Mesenchymal stem cell (in vitro differentiated cells and primary cell): ENCODE measurements around the gene FAM168A.

Source experiments
- DNase-seq: peaks from one replicate; pipeline ENCODE4 v3.0.0-alpha.2; 2013
- H2AFZ ChIP-seq: one replicate; pipeline ENCODE4 v1.6.1; 2013; ENCODE audit warnings: low read depth, mild to moderate bottlenecking, control low read depth, inconsistent platforms, low read length, moderate library complexity
- H2AK5ac ChIP-seq: 2 replicates; pipeline ENCODE4 v1.6.1; 2013; ENCODE audit warnings: low read length, moderate library complexity, mild to moderate bottlenecking, inconsistent platforms; ENCODE audit not compliant: severe bottlenecking
- H2BK120ac ChIP-seq: one replicate; pipeline ENCODE4 v1.6.1; 2013; ENCODE audit warnings: low read depth, mild to moderate bottlenecking, inconsistent platforms, low read length, moderate library complexity
- H2BK12ac ChIP-seq, 2 experiments: one replicate each; pipeline ENCODE4 v1.6.1; 2013; ENCODE audit warnings: inconsistent platforms in 2 of 2, low read length in 2 of 2, mild to moderate bottlenecking in 2 of 2, moderate library complexity in 2 of 2, control low read depth in 1 of 2
- H2BK15ac ChIP-seq: one replicate; pipeline ENCODE4 v1.6.1; 2013; ENCODE audit warnings: mild to moderate bottlenecking, low read depth, inconsistent platforms; ENCODE audit not compliant: poor library complexity, severe bottlenecking
- H2BK5ac ChIP-seq: 2 replicates; pipeline ENCODE4 v1.6.1; 2013; ENCODE audit warnings: low read depth, mild to moderate bottlenecking, low read length, control low read depth, inconsistent platforms; ENCODE audit not compliant: poor library complexity, severe bottlenecking
- H3K14ac ChIP-seq, 2 experiments: one replicate each; pipeline ENCODE4 v1.6.1; 2013; ENCODE audit warnings: inconsistent platforms in 2 of 2, low read length in 2 of 2, control low read depth in 1 of 2, mild to moderate bottlenecking in 1 of 2, moderate library complexity in 1 of 2
- H3K18ac ChIP-seq, 2 experiments: one replicate each; pipeline ENCODE4 v1.6.1; 2013; ENCODE audit warnings: inconsistent platforms in 2 of 2, low read length in 2 of 2, control low read depth in 1 of 2, low read depth in 1 of 2, mild to moderate bottlenecking in 1 of 2
- H3K23ac ChIP-seq, 2 experiments: one replicate each; pipeline ENCODE4 v1.6.1; 2013; ENCODE audit warnings: inconsistent platforms in 2 of 2, low read length in 2 of 2, mild to moderate bottlenecking in 2 of 2, moderate library complexity in 2 of 2, control low read depth in 1 of 2
- H3K27ac ChIP-seq: 2 replicates; pipeline ENCODE4 v1.5.1; 2013; ENCODE audit warnings: mild to moderate bottlenecking, moderate library complexity, low read length, control low read depth, inconsistent platforms; ENCODE audit not compliant: poor library complexity, severe bottlenecking
- H3K27me3 ChIP-seq, 2 experiments: 2 replicates each; pipeline versions ENCODE4 v1.6.1 to v1.7.0; 2013; ENCODE audit warnings: low read length in 2 of 2, mild to moderate bottlenecking in 2 of 2, moderate library complexity in 2 of 2, control low read depth in 1 of 2, inconsistent platforms in 1 of 2; ENCODE audit not compliant: control insufficient read depth in 1 of 2, insufficient read depth in 1 of 2
- H3K36me3 ChIP-seq, 2 experiments: 2 replicates each; pipeline versions ENCODE4 v1.6.1 to v1.7.0; 2013; ENCODE audit warnings: low read length in 2 of 2, control low read depth in 1 of 2, inconsistent platforms in 1 of 2, low read depth in 1 of 2, mild to moderate bottlenecking in 1 of 2; ENCODE audit not compliant: insufficient read depth in 2 of 2, control insufficient read depth in 1 of 2
- H3K4ac ChIP-seq, 2 experiments: one replicate each; pipeline ENCODE4 v1.6.1; 2013; ENCODE audit warnings: inconsistent platforms in 2 of 2, low read length in 2 of 2, mild to moderate bottlenecking in 2 of 2, moderate library complexity in 2 of 2, control low read depth in 1 of 2, low read depth in 1 of 2
- H3K4me1 ChIP-seq: 2 replicates; pipeline ENCODE4 v1.6.1; 2013; ENCODE audit warnings: low read depth, low read length, control low read depth; ENCODE audit not compliant: control insufficient read depth, insufficient read depth
- H3K4me2 ChIP-seq: 2 replicates; pipeline ENCODE4 v1.6.1; 2013; ENCODE audit warnings: low read length, mild to moderate bottlenecking, inconsistent platforms; ENCODE audit not compliant: poor library complexity, severe bottlenecking
- H3K4me3 ChIP-seq, 2 experiments: 2 replicates each; pipeline versions ENCODE4 v1.5.1 to v1.7.0; 2013; ENCODE audit warnings: low read length in 2 of 2, mild to moderate bottlenecking in 2 of 2, control low read depth in 1 of 2, low read depth in 1 of 2; ENCODE audit not compliant: insufficient read depth in 1 of 2
- H3K79me1 ChIP-seq: replicated peaks from 2 replicates; pipeline ENCODE4 v1.6.1; 2013; ENCODE audit warnings: mild to moderate bottlenecking, control low read depth, low read length, inconsistent platforms; ENCODE audit not compliant: poor library complexity, severe bottlenecking
- H3K9ac ChIP-seq: 2 replicates; pipeline ENCODE4 v1.7.0; 2013; ENCODE audit warnings: mild to moderate bottlenecking, low read length, moderate library complexity
- H3K9me3 ChIP-seq: 2 replicates; pipeline ENCODE4 v1.7.0; 2013; ENCODE audit warnings: mild to moderate bottlenecking, low read length; ENCODE audit not compliant: control insufficient read depth
- H4K8ac ChIP-seq: one replicate; pipeline ENCODE4 v1.6.1; 2013; ENCODE audit warnings: inconsistent platforms, mild to moderate bottlenecking, low read length, moderate library complexity
- H4K91ac ChIP-seq: one replicate; pipeline ENCODE4 v1.6.1; 2013; ENCODE audit warnings: mild to moderate bottlenecking, low read length, inconsistent platforms
- WGBS: methylation state at CpG from one replicate; pipeline ENCODE4 v1.1.7; 2013; ENCODE audit warnings: mixed read lengths; 5-methylcytosine and 5-hydroxymethylcytosine counted together

FAM168A gene

DNA sequence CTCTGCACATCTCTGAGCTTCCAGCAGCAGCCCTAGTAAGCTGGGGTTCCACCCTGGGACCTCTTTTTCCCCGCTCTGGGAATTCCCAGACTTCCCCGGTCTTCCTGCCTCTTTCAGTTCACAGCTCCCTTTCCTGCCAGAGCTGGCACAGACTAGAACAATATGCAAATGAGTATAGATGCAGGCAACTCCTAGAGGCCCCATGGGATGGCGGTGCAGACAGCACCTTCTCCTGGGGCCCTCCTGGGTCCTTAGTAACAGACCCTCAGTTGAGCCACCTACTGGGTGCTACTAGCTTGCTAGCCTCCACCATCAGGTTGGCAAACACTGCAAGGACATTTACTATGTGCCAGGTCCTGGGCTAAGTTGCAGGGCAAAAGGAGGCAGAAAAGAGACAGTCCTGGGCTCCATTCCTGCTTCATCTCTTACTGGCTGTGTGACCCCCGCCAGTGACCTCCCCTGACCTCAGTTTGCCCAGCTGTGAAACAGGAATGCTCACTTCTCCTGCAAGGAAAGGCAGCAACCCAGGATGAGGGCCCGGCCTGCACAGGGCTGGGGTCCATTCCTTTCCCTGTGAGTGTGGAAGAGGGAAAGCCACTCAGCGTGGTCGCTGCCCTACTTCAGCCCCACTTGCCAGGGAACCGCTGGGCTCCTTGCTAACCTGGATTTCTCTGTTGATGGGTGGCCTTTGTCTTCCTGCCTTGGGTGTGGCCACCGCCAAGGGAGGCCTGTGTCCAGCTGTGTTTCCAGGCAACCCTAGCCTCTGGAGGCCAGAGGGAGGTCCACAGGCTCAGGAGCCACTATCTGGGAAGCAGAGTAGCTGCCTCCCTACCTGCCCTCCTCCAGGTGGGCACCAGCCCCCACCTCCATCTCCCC is 214.4 kb downstream of the FAM168A start:
- peaks cover 0 to 8% of the 10 kb centered on the region in 2 experiments for H3K36me3 ChIP-seq
- no peak overlapping the region for H3K4me2 ChIP-seq
- H2BK5ac ChIP-seq = no peak overlapping the region
- peak overlapping the region in 1 of 2 experiments; percentile 37 for H2BK12ac ChIP-seq
- H3K4ac ChIP-seq = peak overlapping the region; percentile 29 to 31
- H4K8ac ChIP-seq = peak overlapping the region; percentile 19
- no peak overlapping the region for H3K27ac ChIP-seq
- WGBS = 86% methylated on average over 9 of the region's 9 CpGs
- H3K4me3 ChIP-seq = no peak overlapping the region
- H3K18ac ChIP-seq = peak overlapping the region; percentile 3 to 56
- H3K14ac ChIP-seq = peak overlapping the region in 1 of 2 experiments; percentile 0
- H3K9me3 ChIP-seq = no peaks in the 10 kb centered on the region
- peaks cover 56% of the 10 kb centered on the region for H3K79me1 ChIP-seq
- no peak overlapping the region for H2AK5ac ChIP-seq
- H2BK15ac ChIP-seq = peak overlapping the region; percentile 56
- no peak overlapping the region for H2AFZ ChIP-seq
- H4K91ac ChIP-seq = peak overlapping the region; percentile 64
- no peak overlapping the region for H3K9ac ChIP-seq
- peaks cover 50% of the 10 kb centered on the region for H3K4me1 ChIP-seq
- DNase-seq = peak; percentile 52
- no peaks in the 10 kb centered on the region for H3K27me3 ChIP-seq
- no peak overlapping the region for H2BK120ac ChIP-seq
- no peak overlapping the region for H3K23ac ChIP-seq

DNA sequence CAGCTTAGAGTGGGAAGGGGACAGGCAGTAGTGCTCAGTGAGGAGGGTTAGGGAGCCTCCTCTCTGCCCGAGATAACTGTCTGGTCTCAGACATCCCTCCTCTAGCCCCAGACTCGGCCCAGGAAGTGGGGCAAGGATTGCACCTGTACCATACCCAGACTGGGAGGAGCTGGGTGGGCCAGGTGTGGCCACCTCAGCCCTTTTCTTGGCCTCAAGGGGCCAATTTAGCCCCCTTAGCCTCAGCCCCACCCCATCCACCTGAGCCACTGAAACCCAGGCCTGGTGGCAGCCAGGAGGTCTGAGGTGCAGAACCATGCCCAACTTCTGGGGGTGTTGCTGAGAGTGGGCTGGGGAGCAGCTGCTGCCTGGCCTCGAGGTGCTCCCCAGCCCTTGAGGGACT is 215.2 kb downstream of the FAM168A start:
- Histone ChIP-seq H2BK5ac (no peak overlapping the region), H3K9ac (no peak overlapping the region), H2BK15ac (no peak overlapping the region), H3K9me3 (no peaks in the 10 kb centered on the region), H2BK120ac (no peak overlapping the region), H2BK12ac (no peak overlapping the region), H4K8ac (no peak overlapping the region), H3K23ac (no peak overlapping the region), H3K27me3 (no peaks in the 10 kb centered on the region), H3K79me1 (peaks cover 57% of the 10 kb centered on the region), H3K14ac (no peak overlapping the region), H4K91ac (peak overlapping the region; percentile 43), H3K27ac (no peak overlapping the region), H2AFZ (no peak overlapping the region), H3K4me3 (no peak overlapping the region), H3K4ac (peak overlapping the region in 1 of 2 experiments; percentile 5), H3K4me1 (peaks cover 43% of the 10 kb centered on the region), H3K18ac (no peak overlapping the region), H3K36me3 (peaks cover 0 to 8% of the 10 kb centered on the region in 2 experiments), H3K4me2 (no peak overlapping the region), H2AK5ac (peak overlapping the region; percentile 51)
- WGBS = 96% methylated on average over 3 of the region's 3 CpGs
- no peak for DNase-seq

DNA sequence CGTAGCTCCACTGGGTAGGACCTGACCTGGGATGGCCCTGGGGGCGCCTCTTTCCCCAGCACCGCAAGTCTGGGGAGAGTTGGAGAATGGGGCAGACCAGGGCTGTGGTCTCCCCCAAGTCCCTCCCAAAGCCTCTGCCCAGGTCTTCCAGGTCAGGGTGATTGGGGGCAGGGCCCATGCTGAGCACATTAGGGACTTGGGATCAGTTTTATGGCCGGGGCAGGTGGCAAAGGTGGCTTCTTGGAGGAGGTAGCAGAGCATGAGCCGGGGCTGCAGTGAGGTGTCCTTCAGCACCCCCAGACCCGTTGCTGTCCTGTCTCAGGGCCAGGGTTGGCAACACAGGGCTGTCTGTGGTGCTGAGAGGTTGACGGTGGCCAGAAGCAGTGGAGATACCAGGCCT is 215.7 kb downstream of the FAM168A start:
- Histone ChIP-seq H3K27ac (no peak overlapping the region), H4K8ac (no peak overlapping the region), H3K9ac (no peak overlapping the region), H3K36me3 (peaks cover 0 to 8% of the 10 kb centered on the region in 2 experiments), H2BK15ac (no peak overlapping the region), H2BK5ac (no peak overlapping the region), H3K79me1 (peaks cover 55% of the 10 kb centered on the region), H4K91ac (peak overlapping the region; percentile 43), H3K4ac (no peak overlapping the region), H3K18ac (no peak overlapping the region), H3K4me3 (no peak overlapping the region), H2AK5ac (no peak overlapping the region), H3K4me1 (peaks cover 42% of the 10 kb centered on the region), H3K23ac (no peak overlapping the region), H3K9me3 (no peaks in the 10 kb centered on the region), H2AFZ (no peak overlapping the region), H2BK12ac (no peak overlapping the region), H3K14ac (no peak overlapping the region), H2BK120ac (no peak overlapping the region), H3K4me2 (no peak overlapping the region), H3K27me3 (no peaks in the 10 kb centered on the region)
- no peak for DNase-seq
- WGBS = 94% methylated on average over 7 of the region's 7 CpGs

DNA sequence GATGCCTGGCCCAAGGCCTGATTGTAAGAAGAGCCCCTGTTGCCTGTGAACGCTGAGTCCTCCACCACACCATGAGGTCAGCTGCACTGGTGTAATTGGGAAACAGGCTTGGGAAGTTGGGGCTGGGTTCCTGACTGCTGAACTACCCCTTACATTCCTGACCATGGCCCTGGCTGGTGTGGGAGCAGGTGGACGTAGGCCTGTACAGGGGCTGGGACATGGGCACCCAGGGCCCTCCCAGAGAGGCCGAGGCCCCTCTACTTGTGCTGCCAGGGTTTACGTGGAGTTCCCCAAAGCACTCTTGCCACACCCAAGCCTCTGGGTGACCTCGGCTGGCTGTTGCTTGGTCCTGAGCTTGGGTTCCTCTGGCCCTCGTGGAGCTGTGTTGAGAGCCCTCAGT is 216.3 kb downstream of the FAM168A start:
- peaks cover 0 to 8% of the 10 kb centered on the region in 2 experiments for H3K36me3 ChIP-seq
- H3K4me3 ChIP-seq = no peak overlapping the region
- H4K8ac ChIP-seq = no peak overlapping the region
- no peak overlapping the region for H2BK15ac ChIP-seq
- H3K27me3 ChIP-seq = no peaks in the 10 kb centered on the region
- no peak overlapping the region for H3K4ac ChIP-seq
- H3K4me2 ChIP-seq = no peak overlapping the region
- H3K9ac ChIP-seq = no peak overlapping the region
- no peak overlapping the region for H3K18ac ChIP-seq
- H3K23ac ChIP-seq = no peak overlapping the region
- H3K14ac ChIP-seq = no peak overlapping the region
- no peak for DNase-seq
- no peak overlapping the region for H4K91ac ChIP-seq
- no peak overlapping the region for H2AK5ac ChIP-seq
- peaks cover 44% of the 10 kb centered on the region for H3K4me1 ChIP-seq
- no peak overlapping the region for H2BK120ac ChIP-seq
- H3K9me3 ChIP-seq = no peaks in the 10 kb centered on the region
- no peak overlapping the region for H2BK12ac ChIP-seq
- H2AFZ ChIP-seq = no peak overlapping the region
- WGBS = 95% methylated on average over 6 of the region's 6 CpGs
- H2BK5ac ChIP-seq = no peak overlapping the region
- no peak overlapping the region for H3K27ac ChIP-seq
- H3K79me1 ChIP-seq = peaks cover 56% of the 10 kb centered on the region
